ENCODE measurements around the gene SWAP70.

SWAP70 gene

DNA sequence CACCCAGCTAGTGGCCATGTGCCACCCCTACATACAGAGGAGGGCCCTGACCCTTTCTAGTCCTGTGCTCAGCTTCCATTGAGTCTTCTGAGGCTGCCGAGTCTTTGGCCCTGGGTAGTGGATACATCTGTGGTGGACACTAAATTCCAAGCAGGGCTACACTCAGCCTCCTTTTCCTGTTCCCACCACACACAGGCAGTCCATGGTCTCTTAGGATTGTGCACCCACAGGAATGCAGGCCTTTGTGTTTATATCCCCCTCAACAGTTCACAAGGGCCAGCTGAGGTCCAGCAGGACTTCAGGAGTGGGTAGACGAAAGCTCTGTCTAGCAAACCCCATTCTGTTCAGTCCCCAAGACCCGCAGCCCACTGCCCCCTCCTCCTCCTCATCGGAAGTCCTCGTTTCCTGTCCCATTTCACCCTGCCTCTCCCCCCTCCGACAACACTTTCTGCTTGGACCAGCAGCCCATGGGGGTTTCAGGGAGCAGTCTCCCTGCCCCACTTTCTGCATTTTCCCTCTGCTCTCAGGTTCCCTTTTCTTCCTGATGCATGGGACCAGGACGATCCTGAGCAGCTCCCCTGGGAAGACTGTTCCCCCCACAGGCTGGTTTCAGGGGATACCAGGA lies 91.8 kb downstream of the SWAP70 start:
- Histone ChIP-seq H3K9me3 (ENCODE audit: control insufficient read depth in 1 of 2, low read length in 2 of 2) (no peaks in the 10 kb centered on the region), H3K27me3 (ENCODE audit: low read depth, low read length) (no peaks in the 10 kb centered on the region), H3K36me3 (ENCODE audit: control insufficient read depth in 1 of 2, insufficient read depth in 2 of 2, low read length in 2 of 2) (peaks cover 5 to 27% of the 10 kb centered on the region in 2 donors), H3K4me3 (ENCODE audit: low read depth in 1 of 2, low read length in 2 of 2) (no peak overlapping the region), H3K4me1 (ENCODE audit: control insufficient read depth in 1 of 2, insufficient read depth in 2 of 2, low read length in 2 of 2) (peaks cover 7 to 25% of the 10 kb centered on the region in 2 donors), H3K27ac (ENCODE audit: low read length) (no peak overlapping the region)

DNA sequence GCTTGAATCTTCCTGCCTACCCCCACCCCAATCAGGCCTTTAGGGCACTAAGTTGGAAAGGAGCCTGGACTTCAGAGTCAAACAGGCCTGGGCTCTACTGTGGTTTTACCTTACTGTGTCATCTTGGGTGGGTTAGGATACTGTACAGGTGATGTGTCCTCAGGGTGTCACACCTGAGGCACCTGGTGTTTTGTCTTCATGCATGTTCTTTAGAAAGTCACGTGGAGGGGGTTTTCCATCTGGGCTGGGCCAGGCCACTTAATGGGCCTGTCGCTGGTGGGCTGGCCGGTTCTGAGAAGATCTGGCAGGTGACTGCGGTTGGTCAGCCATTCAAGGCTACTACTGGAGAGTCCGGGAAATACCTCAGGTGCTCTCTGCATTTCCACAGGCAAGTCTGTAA lies 92.6 kb downstream of the SWAP70 start:
- H3K4me1 ChIP-seq (ENCODE audit: control insufficient read depth in 1 of 2, insufficient read depth in 2 of 2, low read length in 2 of 2) = peaks cover 9 to 28% of the 10 kb centered on the region in 2 donors
- H3K36me3 ChIP-seq (ENCODE audit: control insufficient read depth in 1 of 2, insufficient read depth in 2 of 2, low read length in 2 of 2) = peaks cover 4 to 25% of the 10 kb centered on the region in 2 donors
- no peaks in the 10 kb centered on the region for H3K9me3 ChIP-seq (ENCODE audit: control insufficient read depth in 1 of 2, low read length in 2 of 2)
- no peak overlapping the region for H3K4me3 ChIP-seq (ENCODE audit: low read depth in 1 of 2, low read length in 2 of 2)
- no peak overlapping the region for H3K27ac ChIP-seq (ENCODE audit: low read length)
- no peaks in the 10 kb centered on the region for H3K27me3 ChIP-seq (ENCODE audit: low read depth, low read length)

DNA sequence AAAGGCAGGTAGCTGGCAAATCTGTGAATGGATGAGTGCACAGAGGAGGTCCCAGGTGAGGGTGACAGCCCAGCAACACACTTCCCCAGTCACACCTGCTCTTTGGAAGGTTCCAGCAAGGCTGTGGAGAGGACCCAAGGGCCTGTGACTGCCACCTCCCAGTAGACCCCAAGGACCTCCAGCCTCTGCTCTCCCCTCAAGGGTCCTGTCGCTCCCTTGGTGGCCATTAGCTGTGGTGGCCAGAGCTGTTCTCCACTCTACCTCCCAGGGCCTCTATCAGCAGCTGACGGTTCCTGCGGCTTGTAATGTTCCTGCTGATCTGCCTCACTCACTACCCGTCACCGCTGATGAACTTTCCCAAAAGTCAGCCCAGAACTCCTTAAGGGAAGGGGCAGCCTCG lies 93.0 kb downstream of the SWAP70 start:
- Histone ChIP-seq H3K27me3 (ENCODE audit: low read depth, low read length) (no peaks in the 10 kb centered on the region), H3K4me3 (ENCODE audit: low read depth in 1 of 2, low read length in 2 of 2) (no peak overlapping the region), H3K27ac (ENCODE audit: low read length) (no peak overlapping the region), H3K4me1 (ENCODE audit: control insufficient read depth in 1 of 2, insufficient read depth in 2 of 2, low read length in 2 of 2) (peaks cover 9 to 28% of the 10 kb centered on the region in 2 donors), H3K36me3 (ENCODE audit: control insufficient read depth in 1 of 2, insufficient read depth in 2 of 2, low read length in 2 of 2) (peaks cover 2 to 24% of the 10 kb centered on the region in 2 donors), H3K9me3 (ENCODE audit: control insufficient read depth in 1 of 2, low read length in 2 of 2) (no peaks in the 10 kb centered on the region)

DNA sequence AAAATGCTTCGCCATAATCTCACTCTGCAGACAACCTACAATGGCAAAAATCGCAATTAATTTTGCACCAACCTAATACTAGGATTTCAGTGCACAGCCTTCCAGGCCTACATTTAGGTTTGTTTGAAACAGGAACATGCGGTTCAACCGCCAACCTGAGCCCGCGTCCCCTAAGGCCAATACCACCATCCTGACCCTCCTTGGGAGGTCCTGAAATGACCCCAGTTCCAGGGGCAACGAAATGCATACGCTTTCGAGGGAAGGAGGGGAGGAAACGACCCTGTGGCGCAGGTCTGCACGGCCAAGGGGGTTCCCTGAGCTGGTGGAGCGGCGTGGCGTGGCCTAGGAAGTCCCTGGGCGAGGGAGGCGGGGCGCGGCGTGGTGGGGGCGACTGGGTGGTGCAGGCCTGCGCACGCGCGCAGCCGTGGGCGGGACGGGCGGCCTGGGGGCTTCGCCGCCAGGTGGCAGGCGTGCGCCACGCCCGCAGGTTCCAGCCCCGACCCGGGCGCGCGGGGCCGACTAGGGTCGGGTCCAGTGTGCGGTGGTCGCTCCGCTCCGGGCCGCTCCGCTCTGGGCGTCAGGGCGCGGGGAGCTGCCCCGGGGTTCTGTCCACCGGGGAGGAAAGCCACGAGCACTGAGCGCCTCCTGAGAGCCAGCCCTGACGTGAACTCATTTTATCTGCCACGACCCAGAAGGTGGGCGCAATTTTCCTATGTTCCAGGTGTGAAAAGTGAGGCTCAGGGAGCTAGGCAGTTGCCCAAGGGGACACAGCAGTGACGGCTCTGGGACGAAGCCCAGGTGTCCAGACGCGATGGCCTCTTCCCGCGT lies 94.1 kb downstream of the SWAP70 start:
- H3K27me3 ChIP-seq (ENCODE audit: low read depth, low read length) = no peaks in the 10 kb centered on the region
- peak overlapping the region; percentile 75 to 81 for H3K4me3 ChIP-seq (ENCODE audit: low read depth in 1 of 2, low read length in 2 of 2)
- H3K4me1 ChIP-seq (ENCODE audit: control insufficient read depth in 1 of 2, insufficient read depth in 2 of 2, low read length in 2 of 2) = peaks cover 9 to 28% of the 10 kb centered on the region in 2 donors
- peak overlapping the region; percentile 34 for H3K27ac ChIP-seq (ENCODE audit: low read length)
- H3K9me3 ChIP-seq (ENCODE audit: control insufficient read depth in 1 of 2, low read length in 2 of 2) = no peaks in the 10 kb centered on the region
- H3K36me3 ChIP-seq (ENCODE audit: control insufficient read depth in 1 of 2, insufficient read depth in 2 of 2, low read length in 2 of 2) = peaks cover 0 to 20% of the 10 kb centered on the region in 2 donors

DNA sequence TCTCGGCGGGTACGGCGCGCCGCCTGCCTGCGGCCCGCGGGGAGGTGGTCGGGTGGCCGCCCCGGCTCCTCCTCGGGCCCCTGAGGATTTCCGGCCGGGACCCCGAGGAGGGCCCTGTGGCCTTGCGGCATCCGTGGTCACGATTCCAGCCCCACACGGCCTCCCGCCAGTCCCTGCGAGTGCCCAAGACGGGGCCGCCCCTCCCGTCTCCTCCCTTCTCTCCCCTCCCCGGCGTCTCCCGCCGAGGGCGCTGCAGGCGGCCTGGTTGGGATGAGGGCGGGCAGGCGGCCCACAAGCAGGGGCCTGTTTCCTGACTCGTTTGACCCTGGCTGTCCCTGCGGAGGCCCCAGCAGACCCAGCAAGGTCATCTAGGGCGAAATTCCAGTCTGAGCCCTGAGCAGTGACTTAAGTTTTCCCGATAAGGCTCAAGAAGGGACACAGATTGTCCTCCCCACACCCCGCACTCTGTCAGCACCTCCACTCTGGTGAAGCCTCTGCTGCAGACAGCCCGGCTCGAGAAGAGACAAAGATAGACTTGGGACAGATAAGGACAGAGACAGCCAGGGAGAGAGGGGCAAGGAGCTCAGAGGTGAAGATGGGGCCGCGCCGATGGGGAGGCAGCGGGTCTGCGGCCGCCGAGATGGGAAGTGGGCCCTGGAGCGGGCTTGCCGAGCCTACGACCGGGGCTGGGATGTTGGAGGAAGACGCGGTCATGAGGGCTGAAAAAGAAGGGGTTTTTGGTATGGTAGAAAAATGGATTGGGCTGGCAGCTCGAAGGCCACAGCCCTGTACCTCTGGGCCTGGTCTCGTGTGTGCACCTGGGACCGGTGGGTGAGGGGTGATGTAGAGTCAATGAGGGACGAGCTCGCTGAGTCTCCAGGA lies 95.0 kb downstream of the SWAP70 start:
- Histone ChIP-seq H3K27ac (ENCODE audit: low read length) (peak overlapping the region; percentile 34), H3K27me3 (ENCODE audit: low read depth, low read length) (no peaks in the 10 kb centered on the region), H3K36me3 (ENCODE audit: control insufficient read depth in 1 of 2, insufficient read depth in 2 of 2, low read length in 2 of 2) (peaks cover 0 to 15% of the 10 kb centered on the region in 2 donors), H3K9me3 (ENCODE audit: control insufficient read depth in 1 of 2, low read length in 2 of 2) (no peaks in the 10 kb centered on the region), H3K4me1 (ENCODE audit: control insufficient read depth in 1 of 2, insufficient read depth in 2 of 2, low read length in 2 of 2) (peaks cover 9 to 28% of the 10 kb centered on the region in 2 donors), H3K4me3 (ENCODE audit: low read depth in 1 of 2, low read length in 2 of 2) (peak overlapping the region; percentile 75 to 81)

- Histone ChIP-seq H3K4me3 (ENCODE audit: low read depth in 1 of 2, low read length in 2 of 2) (peak overlapping the region in 1 of 2 donors; percentile 81), H3K4me1 (ENCODE audit: control insufficient read depth in 1 of 2, insufficient read depth in 2 of 2, low read length in 2 of 2) (peaks cover 9 to 28% of the 10 kb centered on the region in 2 donors)
Measured at GRCh38 chr11:9759519-9760192, 95.8 kb downstream of the SWAP70 start.

DNA sequence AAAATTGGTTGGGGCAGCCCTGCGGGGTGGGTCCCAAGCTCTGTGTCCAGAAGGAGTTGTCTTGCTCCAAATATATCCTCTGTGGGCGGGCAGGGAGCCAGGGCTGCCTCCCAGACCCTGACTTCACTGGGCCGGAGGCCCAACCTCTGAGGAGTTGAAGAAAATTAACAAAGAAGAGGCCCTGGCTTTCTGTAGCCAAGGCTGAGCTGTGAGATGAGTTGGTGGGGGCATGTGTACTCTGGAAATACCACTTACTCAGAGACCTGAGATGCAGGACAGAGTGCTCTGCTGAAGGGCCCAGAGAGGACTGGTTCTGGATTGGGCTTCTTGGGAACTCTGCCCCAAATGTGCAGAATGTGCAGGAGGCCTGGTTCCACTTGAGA lies 96.3 kb downstream of the SWAP70 start:
- no peaks in the 10 kb centered on the region for H3K27me3 ChIP-seq (ENCODE audit: low read depth, low read length)
- no peak overlapping the region for H3K4me3 ChIP-seq (ENCODE audit: low read depth in 1 of 2, low read length in 2 of 2)
- H3K27ac ChIP-seq (ENCODE audit: low read length) = peak overlapping the region; percentile 34
- H3K36me3 ChIP-seq (ENCODE audit: control insufficient read depth in 1 of 2, insufficient read depth in 2 of 2, low read length in 2 of 2) = peaks cover 0 to 12% of the 10 kb centered on the region in 2 donors
- H3K4me1 ChIP-seq (ENCODE audit: control insufficient read depth in 1 of 2, insufficient read depth in 2 of 2, low read length in 2 of 2) = peaks cover 11 to 28% of the 10 kb centered on the region in 2 donors
- no peaks in the 10 kb centered on the region for H3K9me3 ChIP-seq (ENCODE audit: control insufficient read depth in 1 of 2, low read length in 2 of 2)

More at GRCh38 chr11:9759519-9760192, 95.8 kb downstream of the SWAP70 start:
- Histone ChIP-seq H3K9me3 (ENCODE audit: control insufficient read depth in 1 of 2, low read length in 2 of 2) (no peaks in the 10 kb centered on the region), H3K36me3 (ENCODE audit: control insufficient read depth in 1 of 2, insufficient read depth in 2 of 2, low read length in 2 of 2) (peaks cover 0 to 12% of the 10 kb centered on the region in 2 donors), H3K27ac (ENCODE audit: low read length) (peak overlapping the region; percentile 34), H3K27me3 (ENCODE audit: low read depth, low read length) (no peaks in the 10 kb centered on the region)

- Histone ChIP-seq H3K4me1 (ENCODE audit: control insufficient read depth in 1 of 2, insufficient read depth in 2 of 2, low read length in 2 of 2) (peaks cover 18 to 28% of the 10 kb centered on the region in 2 donors), H3K9me3 (ENCODE audit: control insufficient read depth in 1 of 2, low read length in 2 of 2) (no peaks in the 10 kb centered on the region), H3K27me3 (ENCODE audit: low read depth, low read length) (no peaks in the 10 kb centered on the region), H3K4me3 (ENCODE audit: low read depth in 1 of 2, low read length in 2 of 2) (no peak overlapping the region), H3K36me3 (ENCODE audit: control insufficient read depth in 1 of 2, insufficient read depth in 2 of 2, low read length in 2 of 2) (peaks cover 0 to 12% of the 10 kb centered on the region in 2 donors), H3K27ac (ENCODE audit: low read length) (no peak overlapping the region)
Measured at GRCh38 chr11:9761441-9761945, 97.6 kb downstream of the SWAP70 start.

GRCh38 chr11:9762531-9762930 lies 98.7 kb downstream of the SWAP70 start:
- Histone ChIP-seq H3K27me3 (ENCODE audit: low read depth, low read length) (no peaks in the 10 kb centered on the region), H3K36me3 (ENCODE audit: control insufficient read depth in 1 of 2, insufficient read depth in 2 of 2, low read length in 2 of 2) (peaks cover 0 to 12% of the 10 kb centered on the region in 2 donors), H3K4me3 (ENCODE audit: low read depth in 1 of 2, low read length in 2 of 2) (no peak overlapping the region), H3K9me3 (ENCODE audit: control insufficient read depth in 1 of 2, low read length in 2 of 2) (no peaks in the 10 kb centered on the region), H3K4me1 (ENCODE audit: control insufficient read depth in 1 of 2, insufficient read depth in 2 of 2, low read length in 2 of 2) (peaks cover 18 to 26% of the 10 kb centered on the region in 2 donors), H3K27ac (ENCODE audit: low read length) (no peak overlapping the region)

DNA sequence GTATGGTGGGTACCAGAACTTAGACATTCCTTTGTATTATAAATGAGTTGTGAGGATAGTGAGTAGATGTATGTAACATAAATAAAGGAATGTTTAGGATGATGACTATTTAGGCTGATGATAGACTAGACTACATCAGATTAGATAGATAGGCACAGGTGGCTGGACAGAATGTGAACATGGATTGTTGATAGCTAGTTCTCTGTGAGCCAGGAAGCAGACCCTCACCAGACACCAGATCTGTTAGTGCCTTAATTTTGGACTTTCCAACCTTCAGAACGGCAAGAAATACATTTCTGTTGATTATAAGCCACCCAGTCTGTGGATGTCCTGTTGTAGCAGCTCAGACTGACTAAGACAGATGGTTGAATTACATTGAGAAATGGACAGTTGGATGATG lies 99.4 kb downstream of the SWAP70 start:
- Histone ChIP-seq H3K9me3 (ENCODE audit: control insufficient read depth in 1 of 2, low read length in 2 of 2) (no peaks in the 10 kb centered on the region), H3K27me3 (ENCODE audit: low read depth, low read length) (no peaks in the 10 kb centered on the region), H3K36me3 (ENCODE audit: control insufficient read depth in 1 of 2, insufficient read depth in 2 of 2, low read length in 2 of 2) (peaks cover 0 to 12% of the 10 kb centered on the region in 2 donors), H3K4me1 (ENCODE audit: control insufficient read depth in 1 of 2, insufficient read depth in 2 of 2, low read length in 2 of 2) (peaks cover 15 to 22% of the 10 kb centered on the region in 2 donors), H3K4me3 (ENCODE audit: low read depth in 1 of 2, low read length in 2 of 2) (no peak overlapping the region), H3K27ac (ENCODE audit: low read length) (no peak overlapping the region)

All from muscle layer of duodenum (tissue), 2 donors.